HG02623 (cell line): ENCODE measurements around the gene CLCA2.

Source experiments
- ATAC-seq: cut with Tn5 transposase; IDR thresholded peaks from one replicate; pipeline ENCODE4 v1.9.1; 2021; ENCODE audit warnings: moderate library complexity; ENCODE audit not compliant: unreplicated experiment

CLCA2 gene

DNA sequence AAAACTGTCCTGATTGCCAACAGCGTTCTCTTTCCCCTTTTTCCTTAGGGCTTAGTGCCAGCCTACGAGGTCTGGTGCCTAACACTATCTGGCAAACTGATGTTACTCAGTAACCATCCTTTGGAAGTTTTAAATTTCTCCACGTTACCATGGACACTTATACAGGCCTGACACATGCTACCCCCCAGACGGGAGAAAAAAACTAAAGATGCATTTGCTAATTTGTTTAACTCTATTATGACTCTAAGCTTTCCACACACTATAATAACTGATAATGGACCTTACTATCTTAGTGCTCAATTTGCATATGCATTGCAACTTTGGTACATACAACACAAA is 81.6 kb downstream of the CLCA2 start:
- no peak for ATAC-seq
